Vagina (tissue), 2 donors: ENCODE data around the gene PCBP3. TPM values are rescaled to one million over a fixed set of nuclear protein-coding genes. Genes with fewer than 3 reads are reported as not detected.
"Not testable (repeated sequence)": the region's sequence is repeated elsewhere in the genome, so short reads cannot be mapped to it uniquely, and the experiment has no call there.

Experiments
- DNase-seq, 2 donors: peaks; one replicate each; pipeline ENCODE4 v3.0.0-alpha.2; 2017; ENCODE audit errors: extremely low spot score in 2 of 2
- H3K27ac ChIP-seq: fragments of 200-600 bp; sonication (generic); one replicate; pipeline ENCODE4 v1.5.1; 2019
- H3K27me3 ChIP-seq: fragments of 200-600 bp; sonication (generic); one replicate; pipeline ENCODE4 v1.5.1; 2019
- H3K36me3 ChIP-seq, 2 donors: fragments of 200-600 bp; sonication (generic); one replicate each; pipeline ENCODE4 v1.5.1; 2017 to 2019
- H3K4me1 ChIP-seq: fragments of 200-600 bp; sonication (generic); one replicate; pipeline ENCODE4 v1.5.1; 2019
- H3K4me3 ChIP-seq, 2 donors: fragments of 200-600 bp; sonication (generic); 1 replicate in 1 of 2; 2 replicates in 1 of 2; pipeline ENCODE4 v1.5.1; 2016 to 2019
- H3K9me3 ChIP-seq: fragments of 200-600 bp; sonication (generic); one replicate; pipeline ENCODE4 v1.5.1; 2019
- POLR2A ChIP-seq, 2 donors: fragments of 450-650 bp; IDR thresholded peaks; one replicate each; pipeline ENCODE4 v1.6.1; 2017; ENCODE audit warnings: antibody characterized with exemption in 2 of 2, mild to moderate bottlenecking in 2 of 2, moderate library complexity in 2 of 2
- POLR2AphosphoS5 ChIP-seq, 2 donors: sonication (generic); formaldehyde crosslinking; IDR thresholded peaks; one replicate each; pipeline ENCODE4 v1.9.0; 2017; ENCODE audit warnings: antibody characterized with exemption in 2 of 2, mild to moderate bottlenecking in 2 of 2, low read depth in 1 of 2; ENCODE audit not compliant: insufficient read depth in 1 of 2
- intact Hi-C: fragments of 100-400 bp; cut with DNase I; formaldehyde crosslinking; loops from one replicate; pipeline ENCODE4 v1.15.1; 2023
- total RNA-seq: library from RNA; depleted of rRNA; stranded (reverse); fragments of >200 nt; gene quantifications from one replicate; pipeline ENCODE4 v1.2.3, GENCODE V29; 2016
- TF ChIP-seq, protein P1 (sequence below), 3 experiments: fragments of 450-650 bp in 2 of 3; fragments of 200-600 bp in 1 of 3; sonication (generic) in 1 of 3; IDR thresholded peaks; one replicate each; pipeline ENCODE4 v1.5.1; 2017 to 2019; ENCODE audit warnings: antibody characterized with exemption in 3 of 3, mild to moderate bottlenecking in 2 of 3, moderate library complexity in 2 of 3

PCBP3 gene
- total RNA-seq, 1 donor from 2014 or later, result 4.9 TPM

DNA sequence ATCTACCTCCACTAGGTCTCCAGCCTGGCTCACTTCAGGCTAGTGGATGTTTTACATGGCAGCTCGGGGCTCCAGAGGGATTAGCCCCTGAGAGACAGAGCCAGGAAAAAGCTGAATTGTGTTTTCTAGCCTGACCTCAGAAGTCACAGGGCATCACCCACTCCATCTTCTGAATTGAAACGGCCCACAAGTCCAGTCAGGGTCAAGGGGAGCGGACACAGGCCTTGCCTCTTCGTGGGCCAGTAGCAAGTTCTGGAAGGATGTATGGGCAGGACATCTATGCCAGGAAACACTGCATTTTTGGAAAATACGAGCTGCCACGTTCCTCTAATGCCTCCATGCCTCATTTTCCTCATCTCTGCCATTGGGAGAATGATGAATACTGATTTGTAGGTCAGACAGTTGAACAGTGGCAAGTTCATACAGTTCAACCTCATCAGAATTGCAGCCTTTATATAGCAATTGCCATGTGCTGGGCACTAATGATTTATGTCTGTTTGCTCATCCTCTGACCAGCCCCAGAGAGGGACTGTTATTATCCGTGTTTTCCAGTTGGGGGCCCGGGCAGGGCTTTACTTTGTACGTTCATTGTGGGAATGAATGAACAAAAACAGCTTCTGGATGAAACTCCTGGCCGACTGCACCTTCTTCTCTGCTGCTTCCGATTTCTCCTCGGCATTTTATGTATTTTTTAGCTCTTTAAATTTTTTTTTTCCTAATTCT lies 23.2 kb upstream of the PCBP3 start:
- intact Hi-C loops, result no loop called here
- TF ChIP-seq, protein P1, sequence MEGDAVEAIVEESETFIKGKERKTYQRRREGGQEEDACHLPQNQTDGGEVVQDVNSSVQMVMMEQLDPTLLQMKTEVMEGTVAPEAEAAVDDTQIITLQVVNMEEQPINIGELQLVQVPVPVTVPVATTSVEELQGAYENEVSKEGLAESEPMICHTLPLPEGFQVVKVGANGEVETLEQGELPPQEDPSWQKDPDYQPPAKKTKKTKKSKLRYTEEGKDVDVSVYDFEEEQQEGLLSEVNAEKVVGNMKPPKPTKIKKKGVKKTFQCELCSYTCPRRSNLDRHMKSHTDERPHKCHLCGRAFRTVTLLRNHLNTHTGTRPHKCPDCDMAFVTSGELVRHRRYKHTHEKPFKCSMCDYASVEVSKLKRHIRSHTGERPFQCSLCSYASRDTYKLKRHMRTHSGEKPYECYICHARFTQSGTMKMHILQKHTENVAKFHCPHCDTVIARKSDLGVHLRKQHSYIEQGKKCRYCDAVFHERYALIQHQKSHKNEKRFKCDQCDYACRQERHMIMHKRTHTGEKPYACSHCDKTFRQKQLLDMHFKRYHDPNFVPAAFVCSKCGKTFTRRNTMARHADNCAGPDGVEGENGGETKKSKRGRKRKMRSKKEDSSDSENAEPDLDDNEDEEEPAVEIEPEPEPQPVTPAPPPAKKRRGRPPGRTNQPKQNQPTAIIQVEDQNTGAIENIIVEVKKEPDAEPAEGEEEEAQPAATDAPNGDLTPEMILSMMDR (IDR thresholded peaks at IDR 0.05), result no peak
- TF ChIP-seq POLR2AphosphoS5 (IDR thresholded peaks at IDR 0.05; ENCODE audit: insufficient read depth in 1 of 2, low read depth in 1 of 2) (no peak), POLR2A (IDR thresholded peaks at IDR 0.05) (no peak)
- Histone ChIP-seq H3K9me3 (no peaks in the 10 kb centered on the region), H3K36me3 (no peaks in the 10 kb centered on the region), H3K4me3 (no peak overlapping the region), H3K27me3 (no peaks in the 10 kb centered on the region), H3K4me1 (no peaks in the 10 kb centered on the region), H3K27ac (no peak overlapping the region)
- DNase-seq, result no peak

DNA sequence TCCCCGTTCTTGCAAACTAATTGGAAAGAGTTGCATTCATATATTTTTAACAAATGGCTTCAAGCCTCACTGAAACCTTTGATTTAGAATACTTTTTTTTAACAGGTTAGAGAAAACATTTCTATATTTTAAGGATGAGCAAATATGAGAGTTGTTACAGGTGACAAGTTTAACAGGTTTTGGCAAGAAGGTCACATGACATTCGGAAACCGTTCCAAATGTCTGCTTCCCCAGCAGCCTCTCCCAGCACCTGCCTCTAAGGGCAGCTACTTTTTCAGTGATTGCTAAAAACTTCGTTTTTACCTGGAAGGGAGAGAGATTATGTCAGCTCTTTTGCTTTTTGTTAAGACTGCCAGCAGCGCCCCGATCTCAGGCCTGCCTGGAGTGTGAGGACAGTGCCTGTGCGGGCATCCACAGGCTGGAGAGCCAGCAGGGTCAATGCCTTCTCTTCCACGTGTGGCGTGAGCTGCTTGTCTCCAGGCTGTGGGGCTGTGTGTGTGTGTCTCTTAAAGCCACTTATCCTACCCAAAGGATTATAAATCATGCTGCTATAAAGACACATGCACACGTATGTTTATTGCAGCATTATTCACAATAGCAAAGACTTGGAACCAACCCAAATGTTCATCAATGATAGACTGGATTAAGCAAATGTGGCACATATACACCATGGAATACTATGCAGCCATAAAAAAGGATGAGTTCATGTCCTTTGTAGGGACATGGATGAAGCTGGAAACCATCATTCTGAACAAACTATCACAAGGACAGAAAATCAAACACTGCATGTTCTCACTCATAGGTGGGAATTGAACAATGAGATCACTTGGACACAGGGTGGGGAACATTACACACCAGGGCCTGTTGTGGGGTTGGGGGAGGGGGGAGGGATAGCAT lies 21.8 kb upstream of the PCBP3 start:
- H3K9me3 ChIP-seq, H3K27me3 ChIP-seq, H3K27ac ChIP-seq, intact Hi-C loops, H3K4me3 ChIP-seq, DNase-seq, H3K36me3 ChIP-seq, H3K4me1 ChIP-seq: not testable (repeated sequence)

DNA sequence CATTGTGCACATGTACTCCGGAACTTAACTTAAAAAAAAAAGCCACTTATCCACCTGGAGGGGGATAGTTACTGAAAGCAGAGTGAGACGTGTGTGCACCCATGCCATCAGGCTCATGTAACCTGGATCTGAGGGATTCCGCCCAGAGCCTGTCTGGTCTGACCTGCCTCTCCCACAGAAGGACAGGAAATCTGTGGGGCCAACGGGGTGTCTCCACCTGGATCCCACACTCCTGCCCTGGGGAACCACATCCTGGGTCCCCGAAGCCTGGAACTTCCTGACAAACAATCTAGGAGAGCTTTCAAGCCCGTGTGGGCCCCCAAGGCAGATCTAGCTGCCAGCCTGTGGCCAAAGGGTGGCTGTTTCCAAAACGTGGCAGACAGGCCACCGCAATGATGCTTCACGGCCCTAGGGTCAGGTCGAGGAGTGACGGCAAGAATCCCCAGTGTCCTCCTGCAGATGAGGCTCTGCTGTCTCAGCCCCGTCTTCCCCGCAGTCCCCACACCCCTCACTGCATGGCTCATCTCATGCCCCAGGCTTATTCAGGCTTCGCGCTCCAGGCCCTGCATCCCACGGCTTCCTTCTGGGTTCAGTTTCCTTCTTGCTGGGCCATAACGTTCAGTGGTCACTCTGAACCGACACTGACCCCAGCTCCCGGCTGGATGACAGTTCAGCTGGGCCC lies 21.0 kb upstream of the PCBP3 start:
- no peak overlapping the region for H3K27ac ChIP-seq
- no peaks in the 10 kb centered on the region for H3K36me3 ChIP-seq
- no peak overlapping the region for H3K4me3 ChIP-seq
- H3K27me3 ChIP-seq, result no peaks in the 10 kb centered on the region
- H3K9me3 ChIP-seq, result no peaks in the 10 kb centered on the region
- no peaks in the 10 kb centered on the region for H3K4me1 ChIP-seq
- no peak for DNase-seq
- TF ChIP-seq POLR2A (IDR thresholded peaks at IDR 0.05) (no peak), POLR2AphosphoS5 (IDR thresholded peaks at IDR 0.05; ENCODE audit: insufficient read depth in 1 of 2, low read depth in 1 of 2) (no peak)
- TF ChIP-seq, protein P1 (IDR thresholded peaks at IDR 0.05), result no peak
- intact Hi-C loops, result no loop called here

DNA sequence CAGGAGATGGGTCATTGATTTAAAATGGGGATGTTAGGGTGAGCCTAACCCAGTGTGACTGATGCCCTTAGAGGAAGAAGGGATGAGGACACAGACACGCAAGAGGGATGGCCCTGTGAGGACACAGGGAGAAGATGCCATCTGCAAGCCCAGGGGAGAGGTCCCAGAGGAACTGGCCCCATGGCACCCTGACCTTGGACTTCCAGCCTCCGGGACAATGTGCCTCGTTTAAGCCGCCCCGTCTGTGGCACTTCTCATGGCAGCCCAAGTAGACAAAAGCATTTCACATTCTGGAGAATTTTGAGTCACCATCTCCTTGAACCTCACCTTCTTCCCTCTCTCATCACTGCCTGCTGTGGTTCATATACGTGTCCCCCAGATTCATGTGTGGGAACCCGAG lies 20.1 kb upstream of the PCBP3 start:
- intact Hi-C loops, result no loop called here
- Histone ChIP-seq H3K9me3 (no peaks in the 10 kb centered on the region), H3K27ac (no peak overlapping the region), H3K36me3 (no peaks in the 10 kb centered on the region), H3K27me3 (no peaks in the 10 kb centered on the region), H3K4me1 (no peaks in the 10 kb centered on the region), H3K4me3 (no peak overlapping the region)
- DNase-seq, result no peak
- no peak for TF ChIP-seq POLR2AphosphoS5 (IDR thresholded peaks at IDR 0.05; ENCODE audit: insufficient read depth in 1 of 2, low read depth in 1 of 2)
- TF ChIP-seq, protein P1 (IDR thresholded peaks at IDR 0.05), result no peak
- no peak for TF ChIP-seq POLR2A (IDR thresholded peaks at IDR 0.05)

DNA sequence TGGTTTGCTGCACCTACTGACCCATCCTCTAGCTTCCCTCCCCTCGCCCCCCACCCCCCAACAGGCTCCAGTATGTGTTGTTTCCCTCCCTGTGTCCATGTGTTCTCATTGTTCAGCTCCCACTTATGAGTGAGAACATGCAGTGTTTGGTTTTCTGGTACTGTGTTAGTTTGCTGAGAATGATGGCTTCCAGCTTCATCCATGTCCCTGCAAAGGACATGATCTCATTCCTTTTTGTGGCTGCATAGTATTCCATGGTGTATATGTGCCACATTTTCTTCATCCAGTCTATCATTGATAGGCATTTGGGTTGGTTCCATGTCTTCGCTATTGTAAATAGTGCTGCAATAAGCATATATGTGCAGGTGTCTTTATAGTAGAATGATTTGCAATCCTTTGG lies 17.4 kb upstream of the PCBP3 start:
- H3K27me3 ChIP-seq, H3K4me1 ChIP-seq, H3K9me3 ChIP-seq, H3K36me3 ChIP-seq, DNase-seq, intact Hi-C loops, H3K27ac ChIP-seq, H3K4me3 ChIP-seq: not testable (repeated sequence)
